Loucy (cell line): Measurements from ENCODE around the gene GRB2.

Experiments
- H2AFZ ChIP-seq: fragments of 200-600 bp; sonication (generic); 2 replicates; pipeline ENCODE4 v1.6.0; 2016; ENCODE audit warnings: antibody characterized with exemption, mild to moderate bottlenecking, low read length, moderate library complexity
- H3F3A ChIP-seq: fragments of 200-600 bp; 2 replicates; pipeline ENCODE4 v1.6.0; 2016; ENCODE audit warnings: antibody characterized with exemption, low read depth, mild to moderate bottlenecking
- H3K27me3 ChIP-seq: fragments of 200-600 bp; sonication (generic); 2 replicates; pipeline ENCODE4 v1.6.1; 2014; ENCODE audit warnings: low read length, mild to moderate bottlenecking; ENCODE audit not compliant: insufficient read depth, poor library complexity, severe bottlenecking
- H3K36me3 ChIP-seq: fragments of 200-600 bp; sonication (generic); 2 replicates; pipeline ENCODE4 v1.6.1; 2016; ENCODE audit warnings: low read length; ENCODE audit not compliant: insufficient read depth
- H3K4me1 ChIP-seq: fragments of 200-600 bp; sonication (generic); 2 replicates; pipeline ENCODE4 v1.5.1; 2014; ENCODE audit warnings: low read length, mild to moderate bottlenecking; ENCODE audit not compliant: insufficient read depth, poor library complexity, severe bottlenecking
- H3K4me2 ChIP-seq: fragments of 200-600 bp; sonication (generic); 2 replicates; pipeline ENCODE4 v1.6.0; 2014; ENCODE audit warnings: antibody characterized with exemption, low read length, low read depth, mild to moderate bottlenecking; ENCODE audit not compliant: poor library complexity, severe bottlenecking
- H3K4me3 ChIP-seq: fragments of 200-600 bp; sonication (generic); 2 replicates; pipeline ENCODE4 v1.5.1; 2014; ENCODE audit warnings: low read length, mild to moderate bottlenecking, mixed read lengths; ENCODE audit not compliant: poor library complexity, severe bottlenecking
- H3K79me2 ChIP-seq: fragments of 200-600 bp; sonication (generic); 2 replicates; pipeline ENCODE4 v1.6.1; 2014; ENCODE audit warnings: low read length; ENCODE audit not compliant: insufficient read depth
- H3K9ac ChIP-seq: fragments of 200-600 bp; sonication (generic); 2 replicates; pipeline ENCODE4 v1.6.0; 2014; ENCODE audit warnings: mild to moderate bottlenecking, low read depth, low read length, moderate library complexity; ENCODE audit not compliant: poor library complexity, severe bottlenecking
- H3K9me2 ChIP-seq: fragments of 200-600 bp; sonication (generic); replicated peaks from 2 replicates; pipeline ENCODE4 v1.6.1; 2016; ENCODE audit warnings: low read depth, low read length, mixed read lengths
- H3K9me3 ChIP-seq: fragments of 200-600 bp; sonication (generic); 2 replicates; pipeline ENCODE4 v1.6.1; 2014; ENCODE audit warnings: mild to moderate bottlenecking, antibody characterized with exemption, low read length, low read depth; ENCODE audit not compliant: insufficient read depth
- H4K20me1 ChIP-seq: fragments of 200-600 bp; sonication (generic); 2 replicates; pipeline ENCODE4 v1.6.0; 2014; ENCODE audit warnings: antibody characterized with exemption, low read length, mild to moderate bottlenecking; ENCODE audit not compliant: insufficient read depth, poor library complexity, severe bottlenecking
- EZH2phosphoT487 ChIP-seq: fragments of 200-600 bp; IDR thresholded peaks from 2 replicates; pipeline ENCODE4 v1.6.1; 2018; ENCODE audit warnings: antibody characterized with exemption, mild to moderate bottlenecking, moderate library complexity, borderline replicate concordance
- TF ChIP-seq, protein P1 (sequence below): fragments of 200-600 bp; sonication (generic); conservative IDR thresholded peaks from 2 replicates; pipeline ENCODE4 v1.5.1; 2014; ENCODE audit warnings: mild to moderate bottlenecking, antibody characterized with exemption, low read length

Gene GRB2

DNA sequence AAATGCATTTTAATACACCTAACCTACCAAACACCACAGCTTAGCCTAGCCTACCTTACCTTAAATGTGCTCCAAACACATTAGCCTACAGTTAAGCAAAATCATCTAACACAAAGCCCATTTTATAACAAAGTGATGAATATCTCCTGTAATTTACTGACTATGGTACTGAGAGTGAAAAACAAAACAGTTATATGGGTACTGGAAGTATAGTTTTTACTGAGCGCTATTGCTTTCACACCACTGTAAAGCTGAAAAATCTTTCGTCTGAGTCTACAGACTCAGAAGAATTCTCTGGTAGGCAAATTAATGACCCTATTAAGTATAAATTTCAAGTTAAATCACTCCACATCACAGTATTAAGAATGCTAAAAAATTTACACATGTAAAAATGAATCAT is 3.5 kb downstream of the GRB2 start:
- Histone ChIP-seq H2AFZ (no peak overlapping the region), H3K9ac (peak overlapping the region; percentile 91), H3K9me2 (no peaks in the 10 kb centered on the region), H3F3A (peaks cover 5% of the 10 kb centered on the region; the same call in 1 of the 2 replicates), H4K20me1 (peaks cover 66% of the 10 kb centered on the region), H3K27me3 (peaks cover 6% of the 10 kb centered on the region), H3K36me3 (no peaks in the 10 kb centered on the region), H3K4me2 (peak overlapping the region; percentile 97), H3K79me2 (peaks cover 84% of the 10 kb centered on the region), H3K4me1 (peaks cover 53% of the 10 kb centered on the region), H3K4me3 (peak overlapping the region; percentile 92), H3K9me3 (no peaks in the 10 kb centered on the region)
- no peak for TF ChIP-seq EZH2phosphoT487
- TF ChIP-seq, protein P1, sequence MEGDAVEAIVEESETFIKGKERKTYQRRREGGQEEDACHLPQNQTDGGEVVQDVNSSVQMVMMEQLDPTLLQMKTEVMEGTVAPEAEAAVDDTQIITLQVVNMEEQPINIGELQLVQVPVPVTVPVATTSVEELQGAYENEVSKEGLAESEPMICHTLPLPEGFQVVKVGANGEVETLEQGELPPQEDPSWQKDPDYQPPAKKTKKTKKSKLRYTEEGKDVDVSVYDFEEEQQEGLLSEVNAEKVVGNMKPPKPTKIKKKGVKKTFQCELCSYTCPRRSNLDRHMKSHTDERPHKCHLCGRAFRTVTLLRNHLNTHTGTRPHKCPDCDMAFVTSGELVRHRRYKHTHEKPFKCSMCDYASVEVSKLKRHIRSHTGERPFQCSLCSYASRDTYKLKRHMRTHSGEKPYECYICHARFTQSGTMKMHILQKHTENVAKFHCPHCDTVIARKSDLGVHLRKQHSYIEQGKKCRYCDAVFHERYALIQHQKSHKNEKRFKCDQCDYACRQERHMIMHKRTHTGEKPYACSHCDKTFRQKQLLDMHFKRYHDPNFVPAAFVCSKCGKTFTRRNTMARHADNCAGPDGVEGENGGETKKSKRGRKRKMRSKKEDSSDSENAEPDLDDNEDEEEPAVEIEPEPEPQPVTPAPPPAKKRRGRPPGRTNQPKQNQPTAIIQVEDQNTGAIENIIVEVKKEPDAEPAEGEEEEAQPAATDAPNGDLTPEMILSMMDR: no peak

DNA sequence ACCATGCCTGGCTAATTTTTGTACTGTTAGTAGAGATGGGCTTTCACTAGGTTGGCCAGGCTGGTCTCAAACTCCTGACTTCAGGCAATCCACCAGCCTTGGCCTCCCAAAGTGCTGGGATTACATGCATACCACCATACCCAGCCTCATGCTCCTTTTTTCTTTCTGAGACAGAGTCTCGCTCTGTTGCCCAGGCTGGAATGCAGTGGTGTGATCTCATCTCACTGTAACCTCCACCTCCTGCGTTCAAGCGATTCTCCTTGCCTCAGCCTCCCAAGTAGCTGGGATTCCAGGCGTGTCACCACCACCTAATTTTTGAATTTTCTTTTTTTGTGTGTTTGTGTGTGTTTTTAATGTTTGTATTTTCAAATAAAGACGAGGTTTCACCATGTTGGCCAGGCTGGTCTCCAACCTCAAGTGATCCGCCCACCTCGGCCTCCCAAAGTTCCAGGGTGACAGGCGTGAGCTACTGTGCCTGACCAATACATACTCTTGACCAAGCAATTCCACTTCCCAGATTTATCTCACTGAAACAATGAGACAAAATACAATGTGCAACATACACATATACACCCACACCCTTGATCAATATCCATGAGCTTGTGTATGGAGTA is 5.0 kb downstream of the GRB2 start:
- peaks cover 5% of the 10 kb centered on the region; the same call in 1 of the 2 replicates for H3F3A ChIP-seq
- H2AFZ ChIP-seq: no peak overlapping the region
- peak overlapping the region; percentile 27 for H3K9ac ChIP-seq
- peaks cover 79% of the 10 kb centered on the region for H4K20me1 ChIP-seq
- peak overlapping the region; percentile 28 for H3K4me3 ChIP-seq
- H3K4me1 ChIP-seq: peaks cover 46% of the 10 kb centered on the region
- no peaks in the 10 kb centered on the region for H3K9me3 ChIP-seq
- H3K27me3 ChIP-seq: peaks cover 6% of the 10 kb centered on the region
- H3K9me2 ChIP-seq: no peaks in the 10 kb centered on the region
- peak overlapping the region; percentile 97 for H3K4me2 ChIP-seq
- no peak for TF ChIP-seq EZH2phosphoT487
- TF ChIP-seq, protein P1: no peak
- H3K36me3 ChIP-seq: no peaks in the 10 kb centered on the region
- peaks cover 99% of the 10 kb centered on the region for H3K79me2 ChIP-seq

DNA sequence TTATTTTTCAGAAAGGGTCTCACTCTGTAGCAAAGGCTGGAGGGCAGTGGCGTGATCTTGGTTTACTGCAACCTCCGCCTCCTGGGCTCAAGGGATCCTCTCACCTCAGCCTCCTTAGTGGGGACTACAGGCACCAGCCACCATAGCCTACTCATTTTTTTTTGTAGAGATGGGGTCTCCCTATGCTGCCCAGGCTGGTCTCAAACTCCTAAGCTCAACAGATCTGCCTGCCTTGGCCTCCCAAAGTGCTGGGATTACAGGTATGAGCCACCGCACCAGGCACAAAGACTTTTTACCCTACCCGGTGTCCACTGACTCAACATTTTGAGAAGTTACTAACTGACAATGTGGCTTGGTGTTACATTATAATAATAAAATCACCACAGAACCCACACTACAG is 7.2 kb downstream of the GRB2 start:
- H3K4me1 ChIP-seq: peaks cover 58% of the 10 kb centered on the region
- TF ChIP-seq, protein P1: no peak
- no peak for TF ChIP-seq EZH2phosphoT487
- no peak overlapping the region for H3K4me3 ChIP-seq
- no peaks in the 10 kb centered on the region for H3K9me3 ChIP-seq
- no peaks in the 10 kb centered on the region for H3K36me3 ChIP-seq
- no peak overlapping the region for H3K4me2 ChIP-seq
- no peak overlapping the region for H3K9ac ChIP-seq
- H3F3A ChIP-seq: no peaks in the 10 kb centered on the region
- H3K9me2 ChIP-seq: no peaks in the 10 kb centered on the region
- no peaks in the 10 kb centered on the region for H3K27me3 ChIP-seq
- H3K79me2 ChIP-seq: peaks cover 99% of the 10 kb centered on the region
- no peak overlapping the region for H2AFZ ChIP-seq
- peaks cover 77% of the 10 kb centered on the region for H4K20me1 ChIP-seq
